HG03280 (cell line): ENCODE measurements around the gene SYTL1.

Experiments used
- ATAC-seq: cut with Tn5 transposase; IDR thresholded peaks from one replicate; pipeline ENCODE4 v1.9.1; 2021; ENCODE audit warnings: mild to moderate bottlenecking, moderate library complexity; ENCODE audit not compliant: unreplicated experiment

The SYTL1 gene

GRCh38 chr1:27345272-27345671 lies 3.5 kb downstream of the SYTL1 start:
- ATAC-seq = no peak

GRCh38 chr1:27346357-27346756 lies 4.5 kb downstream of the SYTL1 start:
- no peak for ATAC-seq

GRCh38 chr1:27346991-27347624 lies 5.3 kb downstream of the SYTL1 start:
- no peak for ATAC-seq

- no peak for ATAC-seq
Measured at GRCh38 chr1:27348861-27349783, 7.3 kb downstream of the SYTL1 start.

GRCh38 chr1:27349784-27350662 lies 8.2 kb downstream of the SYTL1 start:
- ATAC-seq = no peak

- no peak for ATAC-seq
Measured at GRCh38 chr1:27350663-27351540, 9.1 kb downstream of the SYTL1 start.

- no peak for ATAC-seq
Measured at GRCh38 chr1:27351541-27352107, 9.8 kb downstream of the SYTL1 start.

- no peak for ATAC-seq
Measured at GRCh38 chr1:27353166-27353565, 11.3 kb downstream of the SYTL1 start.

- no peak for ATAC-seq
Measured at GRCh38 chr1:27353629-27354028, 11.8 kb downstream of the SYTL1 start.

GRCh38 chr1:27355683-27356082 lies 13.9 kb downstream of the SYTL1 start:
- ATAC-seq = no peak

GRCh38 chr1:27356277-27356618 lies 14.4 kb downstream of the SYTL1 start:
- ATAC-seq = no peak

- ATAC-seq = no peak
Measured at GRCh38 chr1:27356619-27357280, 14.9 kb downstream of the SYTL1 start.

GRCh38 chr1:27357281-27358037 lies 15.6 kb downstream of the SYTL1 start:
- ATAC-seq = no peak

- ATAC-seq = no peak
Measured at GRCh38 chr1:27358038-27358927, 16.5 kb downstream of the SYTL1 start.

GRCh38 chr1:27358928-27359313 lies 17.1 kb downstream of the SYTL1 start:
- ATAC-seq = no peak

- ATAC-seq = no peak
Measured at GRCh38 chr1:27359822-27360158, 18.0 kb downstream of the SYTL1 start.

- no peak for ATAC-seq
Measured at GRCh38 chr1:27360159-27361043, 18.6 kb downstream of the SYTL1 start.
